HG02642 (cell line): Measurements from ENCODE around the gene ANKMY1.
"Not testable (repeated sequence)": the region's sequence is repeated elsewhere in the genome, so short reads cannot be mapped to it uniquely, and the experiment has no call there.

Experiments used
- ATAC-seq: cut with Tn5 transposase; IDR thresholded peaks from one replicate; pipeline ENCODE4 v1.9.1; 2021; ENCODE audit warnings: mild to moderate bottlenecking; ENCODE audit not compliant: unreplicated experiment, poor library complexity

ANKMY1 gene

DNA sequence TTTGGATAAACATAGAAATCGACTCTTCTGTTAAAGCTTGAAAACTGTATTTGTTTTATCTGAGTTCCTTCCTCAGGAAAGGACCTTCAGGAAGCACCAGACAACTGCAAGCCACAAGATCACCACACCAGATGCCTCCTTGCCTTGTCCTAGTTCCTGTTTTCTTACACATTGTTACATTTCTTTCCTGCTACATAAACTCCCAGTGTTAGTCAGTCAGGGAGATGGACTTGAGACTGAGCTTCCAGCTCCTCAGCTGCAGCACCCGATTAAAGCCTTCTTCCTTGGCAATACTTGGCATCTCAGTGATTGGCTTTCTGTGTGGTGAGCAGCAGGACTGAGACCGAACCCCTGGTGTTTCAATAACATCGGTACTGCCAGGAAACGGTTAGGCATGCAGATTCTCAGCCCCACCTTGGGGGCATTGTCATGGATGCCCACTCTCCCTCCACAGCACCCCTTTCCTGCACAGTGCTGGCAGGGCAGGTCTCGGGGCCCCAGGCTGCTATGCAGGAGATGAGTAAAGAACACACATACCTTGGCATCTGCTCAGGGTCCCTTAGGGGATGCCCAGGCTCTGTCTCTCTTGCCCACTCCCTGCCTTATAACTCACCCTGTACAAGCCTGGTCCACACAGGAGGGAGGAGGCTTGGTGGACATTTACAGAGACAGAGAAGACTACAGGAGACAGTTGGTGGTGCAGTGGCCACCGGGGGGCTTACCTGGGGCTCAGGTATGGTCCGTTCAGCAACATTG is 32.6 kb downstream of the ANKMY1 start:
- no peak for ATAC-seq

DNA sequence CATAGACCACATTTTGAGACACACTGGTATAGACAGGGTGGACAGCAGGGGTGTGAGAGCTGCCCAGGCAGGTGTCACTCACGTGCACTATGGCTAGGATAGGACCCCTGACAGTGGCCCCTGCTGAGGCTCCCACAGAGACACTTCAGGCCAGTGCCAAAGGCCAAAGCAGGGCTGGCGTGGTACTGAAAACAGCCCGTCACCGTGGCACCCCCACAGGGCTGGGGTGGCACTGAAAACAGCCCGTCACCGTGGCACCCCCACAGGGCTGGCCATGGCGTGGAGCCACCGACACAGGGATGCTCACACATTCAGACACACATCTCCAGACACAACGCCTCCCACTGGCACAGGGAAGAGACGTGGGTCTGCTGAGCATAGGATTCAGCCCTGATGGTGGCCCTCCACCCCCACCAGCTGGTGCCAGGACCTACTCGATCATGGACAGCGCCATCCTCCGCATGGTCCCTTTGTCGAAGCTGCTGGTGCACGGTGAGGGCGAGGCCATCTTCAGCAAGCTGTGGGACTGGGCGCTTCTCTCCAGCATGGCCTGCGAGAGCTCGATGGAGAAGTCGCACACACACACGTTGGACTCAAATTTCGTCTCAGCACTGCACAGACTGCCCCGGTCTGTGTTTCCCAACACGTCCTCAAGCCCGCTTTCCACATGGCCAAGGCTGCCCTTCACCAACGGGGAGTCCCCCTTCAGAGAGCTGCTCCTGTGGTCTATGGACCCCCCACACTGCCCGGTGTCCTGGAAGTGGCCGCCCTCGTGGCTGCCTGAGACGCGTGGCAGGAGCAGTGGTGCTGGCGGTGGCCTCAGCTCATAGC is 34.1 kb downstream of the ANKMY1 start:
- no peak for ATAC-seq

DNA sequence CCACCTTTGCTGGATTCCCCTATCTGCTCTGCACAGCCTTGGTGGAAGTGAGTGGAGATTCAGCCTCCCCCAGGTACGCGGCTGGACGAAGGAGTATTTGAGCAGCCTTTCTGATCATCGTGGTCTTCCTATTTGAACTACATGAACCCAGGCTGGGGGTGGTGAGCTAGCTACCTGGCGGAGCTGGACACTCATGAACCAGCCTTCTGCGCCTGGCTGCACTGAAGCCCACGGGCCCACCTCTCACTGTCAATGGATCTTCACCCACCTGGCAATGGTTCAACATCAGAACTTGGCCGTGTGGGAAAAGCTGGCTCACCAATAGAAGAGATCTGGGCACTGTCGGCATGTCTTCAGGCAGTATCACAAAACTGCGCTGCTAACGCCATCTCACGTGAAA is 35.4 kb downstream of the ANKMY1 start:
- no peak for ATAC-seq

DNA sequence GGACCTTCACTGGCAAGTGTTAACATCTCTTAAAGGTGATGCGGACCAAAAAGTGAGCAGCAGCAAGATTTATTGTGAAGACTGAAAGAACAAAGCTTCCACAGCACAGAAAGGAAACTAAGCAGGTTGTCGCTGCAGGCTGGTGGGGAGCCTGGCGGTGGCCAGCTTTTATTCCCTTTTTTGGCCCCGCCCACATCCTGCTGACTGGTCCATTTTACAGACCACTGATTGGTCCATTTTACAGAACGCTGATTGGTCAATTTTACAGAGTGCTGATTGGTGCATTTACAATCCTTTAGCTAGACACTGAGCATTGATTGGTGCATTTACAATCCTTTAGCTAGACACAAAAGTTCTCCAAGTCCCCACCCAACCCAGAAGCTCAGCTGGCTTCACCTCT is 35.9 kb downstream of the ANKMY1 start:
- not testable (repeated sequence) for ATAC-seq

DNA sequence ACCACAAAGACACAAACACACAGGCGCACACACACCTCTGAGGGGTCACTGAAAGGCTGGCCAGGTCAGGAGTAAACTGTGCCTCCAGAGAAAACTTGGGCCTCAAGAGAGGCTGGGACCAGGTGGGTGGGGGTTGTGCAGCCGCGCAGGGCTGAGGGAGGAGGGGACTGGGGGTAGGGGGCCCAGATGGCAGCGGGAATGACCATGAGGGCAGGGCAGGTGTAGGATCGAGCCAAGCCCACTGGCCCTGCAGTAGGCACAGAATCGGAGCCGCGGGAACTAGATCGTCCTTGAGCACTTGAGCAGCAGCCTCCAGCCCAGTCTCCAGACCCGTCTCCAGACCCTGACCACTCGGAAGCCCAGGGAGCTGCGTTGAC is 36.8 kb downstream of the ANKMY1 start:
- ATAC-seq = no peak

DNA sequence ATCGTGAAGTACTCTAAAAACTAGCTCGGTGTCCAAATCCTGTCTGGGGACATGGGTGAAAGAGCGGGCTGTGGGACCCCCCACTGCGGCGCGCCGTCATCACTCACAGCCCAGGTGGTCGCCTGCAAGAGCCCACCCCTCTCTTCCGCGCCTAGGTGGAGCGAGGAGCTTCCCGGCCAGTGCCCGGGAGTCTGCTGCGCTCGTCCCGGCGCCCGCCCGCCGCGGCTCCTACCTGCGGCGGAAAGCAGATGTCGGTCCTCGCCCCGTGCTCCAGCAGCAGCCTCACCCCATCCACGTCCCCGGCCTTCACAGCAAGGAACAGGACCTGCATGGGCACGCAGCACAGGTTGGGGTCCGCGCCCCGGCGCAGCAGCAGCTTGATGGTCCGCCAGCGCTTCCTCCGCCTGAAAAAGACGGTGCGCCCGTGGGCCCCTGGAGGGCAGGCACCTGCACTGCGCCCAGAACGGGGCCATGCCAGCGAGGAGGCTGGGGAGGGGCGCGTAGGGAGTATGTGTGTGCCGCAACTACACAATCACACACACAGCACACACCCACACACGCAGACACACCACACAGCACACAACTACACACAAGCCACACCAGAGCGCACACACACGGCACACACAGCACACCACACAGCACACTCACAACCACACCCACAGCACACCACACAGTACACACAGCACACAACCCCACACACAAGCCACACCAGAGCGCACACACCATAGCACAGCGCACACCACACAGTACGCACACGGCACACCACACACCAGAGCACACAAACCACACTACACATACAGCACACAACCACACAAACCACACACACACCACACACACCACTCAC is 37.4 kb downstream of the ANKMY1 start:
- ATAC-seq = no peak

DNA sequence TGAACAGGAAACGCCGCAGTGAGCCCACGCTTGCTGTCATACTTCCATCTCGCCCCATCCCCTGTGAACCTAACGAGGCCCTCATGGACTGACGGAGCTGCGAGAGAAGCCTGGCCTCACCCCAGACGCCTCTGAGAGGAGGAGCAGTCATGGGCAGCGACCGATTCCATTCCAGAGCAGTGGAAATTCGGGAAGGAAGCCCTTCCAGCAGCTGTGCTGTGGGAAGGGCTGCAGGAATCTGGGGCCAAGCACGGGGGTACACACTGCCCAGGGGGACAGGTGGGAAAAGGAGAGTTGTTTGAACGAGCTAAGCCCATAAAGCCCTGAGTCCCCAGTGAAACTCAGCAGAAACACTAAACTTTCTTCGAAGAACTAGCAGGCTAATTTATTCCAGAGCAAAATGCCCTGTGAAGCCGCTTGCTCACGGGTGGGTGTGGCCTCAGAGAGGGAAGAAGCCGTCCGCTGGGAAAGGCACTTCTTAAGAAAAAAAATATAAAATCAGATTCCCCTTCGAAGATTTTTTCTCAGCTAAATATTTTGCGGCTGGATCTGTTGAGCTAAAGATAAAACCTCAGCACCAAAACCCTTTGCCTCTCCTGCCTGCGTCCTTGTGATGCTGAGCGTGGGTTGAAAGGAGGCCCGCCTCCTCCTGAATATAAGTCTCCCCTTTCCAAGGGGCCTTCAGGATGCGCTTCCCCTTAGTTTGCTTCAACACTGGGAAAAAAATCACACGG is 38.2 kb downstream of the ANKMY1 start:
- ATAC-seq = no peak

DNA sequence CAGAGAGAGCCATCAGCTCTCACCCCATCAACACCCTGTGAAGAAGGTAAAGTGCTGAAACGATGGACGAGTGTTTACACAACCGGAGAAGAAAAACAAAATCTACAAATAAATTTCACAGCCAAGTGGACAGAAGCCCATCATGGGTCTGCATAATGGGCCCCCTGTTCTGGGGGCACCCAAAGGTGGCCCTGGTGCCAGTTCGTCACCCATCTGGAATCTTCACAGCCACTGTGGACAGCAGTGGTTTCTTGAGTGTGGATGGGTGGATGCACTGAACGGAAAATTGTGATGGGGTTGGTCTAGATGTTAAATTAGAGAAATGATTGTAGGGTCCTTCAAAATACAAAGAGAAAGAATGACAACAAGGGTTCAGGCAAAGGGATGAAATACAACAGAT is 38.8 kb downstream of the ANKMY1 start:
- ATAC-seq = no peak

DNA sequence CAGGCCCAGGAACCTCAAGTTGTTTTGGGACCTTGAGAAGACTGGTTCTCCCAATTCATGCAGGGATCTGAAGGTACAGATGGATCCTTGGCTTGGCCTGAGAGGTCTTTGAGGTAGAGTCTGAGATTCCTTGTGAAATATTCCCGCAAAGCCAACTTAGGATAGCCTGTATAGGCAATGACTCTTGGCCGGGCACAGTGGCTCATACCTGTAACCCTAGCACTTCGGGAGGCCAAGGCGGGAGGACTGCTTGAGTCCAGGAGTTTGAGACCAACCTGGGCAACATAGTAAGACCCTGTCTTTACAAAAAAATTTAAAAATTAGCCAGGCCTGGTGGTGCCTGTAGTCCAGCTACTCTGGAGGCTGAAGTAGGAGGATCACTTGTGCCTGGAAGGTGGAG is 40.4 kb downstream of the ANKMY1 start:
- no peak for ATAC-seq

DNA sequence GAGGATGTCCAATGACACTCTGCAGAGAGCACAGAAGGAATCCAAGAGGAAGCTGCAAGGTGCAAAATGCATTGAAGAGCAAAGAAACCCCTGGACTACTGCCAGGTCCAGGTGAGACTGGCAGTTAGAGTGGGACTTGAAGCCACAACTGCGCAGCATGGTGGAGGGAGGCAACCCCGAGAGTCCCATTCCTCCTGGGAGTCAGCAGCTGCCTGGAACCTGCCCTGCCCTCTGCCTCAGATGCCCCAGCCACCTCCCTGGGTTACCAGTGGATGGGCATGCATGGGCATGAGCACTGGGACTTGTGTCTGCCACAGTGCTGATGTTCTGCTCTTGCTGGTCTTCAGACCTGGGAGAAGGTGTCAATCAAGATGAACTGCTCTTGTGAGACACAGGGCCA is 43.2 kb downstream of the ANKMY1 start:
- no peak for ATAC-seq

DNA sequence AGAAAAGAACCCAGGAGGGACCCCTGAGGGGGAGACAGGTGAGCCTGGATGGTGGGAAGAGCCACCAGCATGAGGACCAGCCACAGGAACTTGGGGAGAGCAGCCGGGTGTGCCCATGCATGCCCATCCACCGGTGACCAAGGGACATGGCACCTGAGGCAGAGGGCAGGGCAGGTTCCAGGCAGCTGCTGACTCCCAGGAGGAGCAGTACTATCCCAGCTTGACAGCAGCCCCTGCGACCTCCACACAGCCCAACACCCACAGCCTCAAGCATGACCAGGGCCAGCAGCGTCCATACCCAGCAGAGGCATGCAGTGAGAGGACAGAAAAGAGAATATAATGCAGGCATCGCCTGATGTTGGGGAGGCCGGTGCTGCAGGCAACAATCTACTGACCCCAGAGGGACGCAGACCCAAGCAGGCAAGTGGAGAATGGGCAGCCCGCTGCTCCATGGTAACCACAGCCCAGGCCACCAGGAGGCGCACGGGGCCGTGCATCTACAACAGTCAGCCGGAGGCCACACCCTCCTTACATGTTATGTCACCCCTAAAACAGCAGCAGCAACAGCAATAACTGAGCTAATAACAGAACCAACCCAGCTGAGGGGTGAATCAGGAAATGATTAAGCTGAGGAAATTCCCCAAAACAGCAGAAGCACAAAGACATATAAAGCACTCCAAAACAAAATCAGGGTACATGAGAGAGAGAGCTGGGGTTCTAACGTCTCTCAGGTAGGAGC is 44.1 kb downstream of the ANKMY1 start:
- ATAC-seq = peak; percentile 92

DNA sequence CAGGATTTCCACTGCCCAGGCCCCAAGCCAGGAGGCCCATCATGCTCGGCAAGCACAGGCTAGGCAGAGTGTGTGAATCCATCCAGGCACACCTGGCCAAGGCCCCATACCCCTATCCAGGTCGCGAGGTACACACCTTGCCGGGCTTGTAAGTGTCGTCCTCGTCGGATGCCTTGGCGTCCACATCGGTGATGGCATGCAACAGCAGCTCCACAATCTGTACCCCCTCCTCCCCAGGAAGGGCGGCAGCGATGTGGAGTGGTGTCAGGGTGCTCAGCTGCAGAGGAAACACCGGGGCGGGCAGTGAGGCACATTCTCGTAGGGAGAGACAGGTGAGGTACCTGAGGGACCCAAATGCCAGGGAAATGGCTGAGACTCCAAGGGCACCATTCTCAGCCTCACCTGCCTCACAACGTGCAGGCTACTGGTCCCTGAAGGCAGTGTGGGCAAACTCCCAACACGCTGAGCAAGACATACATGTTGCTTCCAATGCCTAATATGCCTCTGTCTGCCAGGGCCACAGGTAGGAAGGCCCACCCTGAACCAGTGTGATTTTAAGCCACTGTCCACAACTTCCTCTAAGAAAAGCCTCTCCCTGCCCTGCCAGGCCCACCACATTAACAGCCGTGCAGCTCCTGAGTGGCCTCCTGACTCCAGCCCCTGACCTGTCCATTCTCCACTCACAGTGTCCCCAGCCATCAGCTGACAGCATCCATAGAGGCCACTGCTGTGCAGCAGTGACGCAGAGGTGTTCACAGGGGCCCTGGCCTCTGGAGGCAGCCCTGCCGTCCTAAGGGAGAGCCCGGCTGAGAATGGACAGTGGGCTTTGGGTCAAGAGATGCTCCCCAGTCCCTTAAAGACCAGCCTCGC is 44.9 kb downstream of the ANKMY1 start:
- no peak for ATAC-seq

DNA sequence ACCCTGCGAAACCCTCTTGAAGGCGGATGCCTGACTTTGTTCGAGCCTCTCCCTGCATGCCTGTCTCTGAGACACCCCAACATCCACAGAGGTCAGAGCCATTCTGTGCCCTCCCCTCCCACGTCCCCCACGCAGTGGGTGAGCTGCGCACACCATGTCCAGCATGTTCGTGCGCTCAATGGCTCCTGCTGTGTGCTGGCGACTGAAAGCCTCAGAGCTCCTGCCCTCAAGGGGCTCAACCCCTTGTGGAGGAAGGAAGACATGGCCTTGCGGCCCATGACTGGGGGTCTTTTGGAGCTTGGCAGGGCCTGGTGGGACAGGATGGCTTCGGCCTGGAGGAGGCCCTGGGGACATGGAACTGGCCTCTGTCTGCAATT is 45.7 kb downstream of the ANKMY1 start:
- no peak for ATAC-seq

DNA sequence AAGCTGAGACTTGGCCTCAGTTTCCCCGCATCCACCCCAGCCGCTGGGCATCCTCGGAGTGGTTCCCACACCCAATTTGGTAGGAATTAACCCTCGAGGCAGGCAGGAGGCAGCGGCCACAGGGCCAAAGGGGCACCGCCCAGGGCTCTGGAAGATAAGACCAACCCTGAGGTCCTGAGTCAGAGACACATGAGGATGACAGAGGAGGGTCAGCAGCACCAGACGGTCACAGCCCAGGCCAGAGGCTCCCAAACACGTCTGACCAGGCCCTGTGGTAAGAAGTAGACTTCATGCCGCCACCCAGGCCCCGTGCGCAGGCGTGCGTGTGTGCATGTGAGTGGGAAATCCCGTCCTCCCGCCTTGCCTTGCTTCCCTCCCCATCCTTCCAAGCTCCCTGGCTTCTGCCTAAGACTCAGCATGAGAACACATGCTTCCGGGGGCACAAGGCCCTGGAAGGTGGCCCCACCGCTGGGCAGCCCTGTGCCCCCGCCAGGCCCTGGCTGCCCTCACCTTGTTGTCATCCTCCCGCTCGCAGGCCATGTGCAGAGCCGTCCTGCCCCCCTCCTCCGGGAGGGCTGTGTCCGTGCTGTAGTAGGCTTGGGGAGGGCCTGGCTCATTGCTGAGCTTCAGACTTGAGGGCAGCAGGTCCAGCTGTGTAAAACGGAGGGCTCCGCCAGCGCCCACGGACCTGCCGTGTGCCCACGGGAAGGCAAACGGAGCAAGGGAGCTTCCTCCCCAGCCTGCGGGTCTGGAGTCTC is 46.3 kb downstream of the ANKMY1 start:
- ATAC-seq = no peak

DNA sequence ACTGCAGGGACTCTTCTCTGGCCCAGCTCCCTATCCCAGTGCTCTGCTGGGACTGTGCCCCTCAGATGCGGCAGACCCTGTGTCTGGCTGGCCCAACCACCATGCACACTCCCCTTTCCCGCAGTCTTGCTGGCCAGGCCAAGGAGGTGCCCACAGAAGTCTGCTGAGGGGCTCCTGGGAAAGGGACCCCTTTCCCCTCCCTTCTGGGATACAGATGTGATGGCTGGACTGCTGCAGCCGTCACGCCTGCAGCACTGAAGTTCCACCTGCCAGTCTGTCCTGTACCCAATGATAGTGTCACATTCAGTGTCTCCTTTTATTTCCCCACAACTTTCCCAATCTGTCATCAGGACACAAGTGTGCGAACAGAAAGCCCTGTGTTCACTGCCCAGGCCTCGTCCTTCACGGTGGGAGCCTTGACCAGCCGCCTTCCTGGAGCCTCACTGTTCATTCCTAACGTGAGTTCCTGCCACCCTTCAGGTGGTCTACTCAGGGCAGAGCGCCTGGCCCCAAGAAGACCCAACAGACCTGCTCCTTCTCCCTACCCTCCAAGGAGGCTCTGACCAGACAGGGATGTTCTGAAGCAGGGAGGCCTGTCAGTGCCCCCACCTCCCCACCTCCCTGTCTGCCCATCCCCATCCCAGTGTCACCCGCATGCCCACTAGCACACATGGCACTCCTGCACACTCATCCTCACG is 47.1 kb downstream of the ANKMY1 start:
- no peak for ATAC-seq

DNA sequence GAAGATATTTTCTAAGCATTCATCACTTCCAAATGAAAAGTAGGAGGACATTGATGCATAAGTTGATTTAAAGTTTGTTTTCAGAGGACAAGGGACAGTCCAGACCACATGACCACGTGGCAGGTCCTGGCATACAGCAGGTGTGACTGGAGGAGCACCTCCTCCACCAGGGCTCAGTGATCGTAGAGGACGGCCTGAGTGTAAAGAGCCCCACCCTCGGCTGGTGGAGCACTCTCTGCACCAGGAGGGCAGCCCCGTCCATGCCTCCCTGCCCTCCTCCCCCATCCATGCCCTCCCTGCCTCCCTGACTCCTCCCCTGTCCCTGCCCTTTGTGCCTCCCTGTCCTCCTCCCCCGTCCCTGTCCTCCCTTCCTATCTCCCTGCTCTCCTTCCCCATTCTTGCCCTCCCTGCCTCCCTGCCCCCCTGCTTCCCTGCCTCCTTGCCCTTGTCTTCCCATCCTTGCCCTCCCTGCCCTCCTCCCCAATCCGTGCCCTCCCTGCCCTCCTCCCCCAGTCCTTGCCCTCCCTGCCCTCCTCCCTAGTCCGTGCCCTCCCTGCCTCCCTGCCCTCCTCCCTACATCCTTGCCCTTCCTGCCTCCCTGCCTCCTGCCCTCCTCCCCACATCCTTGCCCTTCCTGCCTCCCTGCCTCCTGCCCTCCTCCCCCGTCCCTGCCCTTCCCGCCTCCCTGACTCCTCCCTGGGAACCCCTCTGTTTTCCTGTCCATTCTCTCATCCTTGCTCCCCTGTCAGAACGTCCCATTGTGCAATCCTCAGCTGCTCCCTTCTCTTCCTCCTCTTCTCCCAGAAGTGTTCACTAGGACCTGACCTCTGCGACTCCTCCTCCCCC is 47.9 kb downstream of the ANKMY1 start:
- ATAC-seq = no peak
